ENCODE results near the gene TJP1.
"Not testable (repeated sequence)": the region's sequence is repeated elsewhere in the genome, so short reads cannot be mapped to it uniquely, and the experiment has no call there.

Gene TJP1

DNA sequence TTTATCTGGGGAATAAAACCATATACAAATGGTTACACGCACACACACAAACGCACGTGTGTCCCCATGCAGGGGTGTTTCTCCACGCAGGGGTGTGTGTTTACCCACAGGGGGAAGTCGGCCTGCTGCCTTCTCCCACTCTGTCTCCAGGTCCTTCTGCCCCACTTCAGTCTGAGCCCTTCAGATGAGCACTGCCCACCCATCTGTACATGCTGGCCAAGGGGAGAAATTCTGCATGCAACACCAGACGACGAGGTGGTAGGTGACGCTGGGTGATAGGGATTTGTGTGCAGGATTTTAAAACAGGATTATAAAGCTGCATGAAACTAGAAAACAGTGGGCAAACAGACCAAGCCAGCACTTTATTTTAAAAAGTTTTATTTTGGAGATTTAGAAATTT, 122.5 kb downstream of the TJP1 start:
- DNase-seq (ENCODE audit: low spot score), result no peak

DNA sequence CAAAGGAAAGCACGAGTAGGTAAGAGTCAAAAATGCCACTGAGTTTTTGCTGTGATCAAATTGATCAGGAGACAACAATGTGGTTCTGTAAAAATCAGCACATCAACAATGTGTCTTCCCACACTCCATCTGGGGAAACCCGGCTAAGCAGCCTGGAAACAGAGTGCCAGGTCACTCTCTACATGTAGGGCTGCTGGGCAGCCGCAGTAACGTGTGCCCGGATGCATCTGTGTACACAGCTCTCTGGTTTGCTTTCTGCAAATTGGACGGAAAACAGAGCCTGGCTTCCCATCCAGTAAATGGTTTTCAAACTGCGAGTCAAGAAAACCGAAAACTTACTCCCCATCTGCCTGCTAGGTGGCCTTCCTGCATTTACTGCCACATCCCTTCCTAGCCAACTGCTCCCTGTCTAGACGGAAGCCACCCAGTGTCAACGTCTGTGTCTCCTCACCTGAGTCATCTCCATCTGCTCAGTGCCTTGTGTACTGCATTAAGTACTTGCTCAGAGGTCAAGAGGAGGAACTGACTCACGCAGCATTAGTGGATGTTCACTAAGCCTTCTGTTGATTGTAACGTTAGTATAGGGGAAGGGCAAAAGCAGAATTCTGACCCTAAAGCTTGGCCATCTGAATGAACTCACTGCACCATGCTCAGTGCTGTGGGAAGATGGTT, 124.1 kb downstream of the TJP1 start:
- no peak for DNase-seq (ENCODE audit: low spot score)

DNA sequence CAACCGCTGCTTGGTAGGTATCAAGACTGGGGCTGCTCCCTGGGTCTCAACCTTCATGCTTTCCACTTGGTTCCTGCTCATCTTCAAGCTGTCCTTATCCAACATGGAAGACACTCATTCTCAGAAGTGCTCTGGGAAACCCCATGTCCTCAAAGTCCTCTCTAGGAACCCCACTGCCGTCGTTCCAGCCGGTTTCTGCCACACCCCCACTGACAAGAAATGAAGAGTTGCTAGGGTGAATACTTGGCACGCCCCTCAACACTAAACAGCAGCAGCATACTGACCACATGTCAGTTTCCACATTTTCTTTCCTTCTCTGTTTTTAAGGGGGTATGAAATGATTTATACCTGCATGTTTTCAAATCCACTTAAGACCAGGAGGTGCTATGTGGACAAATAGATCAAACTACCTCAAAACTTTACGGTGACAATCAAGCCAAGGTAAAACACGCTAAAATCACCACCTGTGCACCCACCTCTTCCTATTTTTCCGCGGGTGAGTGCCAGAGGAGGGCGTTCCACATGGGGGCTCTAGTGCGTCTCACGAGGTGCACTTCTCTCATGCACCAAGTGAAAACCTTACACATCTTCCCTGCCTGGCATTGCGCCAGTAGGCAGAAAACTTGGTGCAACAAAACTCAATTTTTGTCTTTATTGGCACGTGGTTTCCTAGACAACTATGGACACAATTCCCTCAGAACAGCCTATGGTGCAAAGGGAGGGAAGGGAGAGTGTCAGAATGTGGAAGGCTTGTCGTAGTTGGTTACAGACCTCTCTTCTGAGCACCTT, 125.1 kb downstream of the TJP1 start:
- DNase-seq (ENCODE audit: low spot score), result no peak

DNA sequence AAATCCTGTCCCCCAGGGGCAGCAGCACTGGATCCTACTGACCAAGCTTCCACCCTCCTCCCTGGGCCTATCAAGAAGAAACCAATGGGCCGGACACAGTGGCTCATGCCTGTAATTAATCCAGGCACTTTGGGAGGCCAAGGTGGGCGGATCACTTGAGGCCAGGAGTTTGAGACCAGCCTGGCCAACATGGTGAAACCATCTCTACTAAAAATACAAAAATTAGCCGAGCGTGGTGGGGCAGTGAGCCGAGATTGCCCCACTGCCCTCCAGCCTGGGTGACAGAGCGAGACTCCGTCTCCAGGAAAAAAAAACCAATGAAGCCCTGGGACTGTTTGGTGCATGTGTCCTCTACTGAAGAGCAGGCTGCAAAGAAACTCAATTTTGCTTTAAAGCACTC, 125.8 kb downstream of the TJP1 start:
- DNase-seq (ENCODE audit: low spot score), result not testable (repeated sequence)

DNA sequence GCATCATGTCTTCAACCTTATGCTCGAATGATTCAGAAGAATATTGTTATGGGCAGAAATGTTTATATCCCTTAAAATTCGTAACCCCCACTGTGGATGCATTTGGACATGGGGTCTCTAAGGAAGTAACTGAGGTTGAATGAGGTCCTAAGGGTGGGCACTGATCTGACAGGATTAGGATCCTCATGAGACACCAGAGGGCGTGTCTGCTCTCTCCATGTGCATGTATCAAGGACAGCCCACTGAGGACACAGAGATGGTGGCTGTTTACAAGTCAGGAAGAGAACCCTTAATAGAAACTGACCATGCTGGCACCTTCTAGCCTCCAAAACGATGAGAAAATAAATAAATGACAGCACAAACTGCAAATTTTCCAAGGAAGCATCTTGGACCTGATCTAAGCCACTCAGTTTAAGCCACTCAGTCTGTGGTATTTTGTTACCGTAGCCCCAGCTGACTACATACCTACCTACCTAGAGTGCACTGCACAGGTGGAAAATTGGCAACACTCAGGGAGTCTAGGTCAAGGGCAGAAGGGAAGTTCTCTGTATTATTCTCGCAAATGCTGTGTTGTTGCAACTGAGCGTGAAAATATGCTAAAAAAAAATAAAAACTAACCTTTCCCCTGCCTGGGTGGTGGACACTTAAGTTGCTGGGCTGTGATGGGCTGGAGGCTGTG, 126.6 kb downstream of the TJP1 start:
- no peak for DNase-seq (ENCODE audit: low spot score)

DNA sequence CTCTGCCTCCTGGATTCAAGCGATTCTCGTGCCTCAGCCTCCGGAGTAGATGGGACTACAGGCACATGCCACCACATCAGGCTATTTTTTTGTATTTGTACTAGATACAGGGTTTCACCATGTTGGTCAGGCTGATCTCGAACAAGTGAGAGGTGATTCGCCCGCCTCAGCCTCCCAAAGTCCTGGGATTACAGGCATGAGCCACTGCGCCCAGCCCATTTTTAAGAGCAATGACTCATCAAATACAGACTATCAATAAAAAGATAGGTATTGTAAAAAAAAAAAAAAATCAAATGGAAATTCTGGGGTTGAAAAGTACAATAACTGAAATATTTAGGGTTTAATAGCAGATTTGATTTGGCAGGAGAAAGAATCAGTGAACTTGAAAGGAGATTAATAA, 129.0 kb downstream of the TJP1 start:
- no peak for DNase-seq (ENCODE audit: low spot score)

DNA sequence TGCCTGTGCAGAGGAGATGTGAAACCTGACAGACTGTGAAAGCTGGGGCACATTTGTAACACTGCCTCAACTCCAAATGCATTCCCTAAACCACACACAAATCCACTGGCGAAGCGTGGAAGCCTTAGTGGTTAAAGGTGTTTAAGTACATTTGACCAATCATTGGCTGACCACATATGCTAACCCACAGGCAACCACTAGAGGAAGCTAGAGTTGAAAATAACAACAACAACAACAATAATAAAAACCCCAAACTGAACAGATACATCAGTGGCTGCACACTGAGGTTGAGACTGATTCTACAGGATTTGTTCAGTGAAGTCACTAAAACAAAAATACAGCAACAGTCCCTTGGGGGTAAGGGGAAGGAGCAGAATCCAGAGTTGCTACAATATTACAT, 129.7 kb downstream of the TJP1 start:
- no peak for DNase-seq (ENCODE audit: low spot score)

DNA sequence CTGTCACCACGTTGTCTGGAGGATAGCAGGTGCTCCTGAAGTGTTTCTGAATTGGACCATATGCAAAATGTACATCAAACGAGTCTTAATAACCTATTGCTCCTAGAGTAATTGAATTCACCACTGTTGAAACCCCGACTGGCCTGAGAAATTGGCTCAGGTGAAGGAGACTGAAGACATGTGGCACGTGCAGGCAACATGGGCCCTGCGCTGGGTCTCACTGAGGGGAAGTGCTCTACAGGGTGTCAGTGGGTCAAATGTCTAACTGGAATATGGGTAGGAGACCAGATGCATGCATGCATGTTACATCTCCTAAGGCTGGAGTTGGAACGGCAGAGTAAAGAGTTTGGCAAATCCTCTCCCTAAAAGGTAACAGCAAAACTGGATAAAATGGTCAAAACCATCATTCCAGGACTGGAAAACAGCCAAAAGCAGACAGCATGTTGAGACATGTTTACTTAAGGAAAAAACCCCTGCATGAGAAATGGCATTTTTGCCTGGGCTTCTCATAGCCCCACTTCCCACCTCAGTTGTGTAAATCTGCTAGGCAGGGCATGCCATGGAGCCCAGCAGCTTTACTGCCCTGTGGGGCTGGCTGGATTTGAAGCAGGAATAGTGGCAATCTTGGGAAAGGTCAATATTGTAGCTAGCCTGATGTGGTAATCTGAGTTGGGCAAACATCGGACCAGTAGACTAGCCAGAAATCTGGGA, 131.3 kb downstream of the TJP1 start:
- DNase-seq (ENCODE audit: low spot score), result no peak

DNA sequence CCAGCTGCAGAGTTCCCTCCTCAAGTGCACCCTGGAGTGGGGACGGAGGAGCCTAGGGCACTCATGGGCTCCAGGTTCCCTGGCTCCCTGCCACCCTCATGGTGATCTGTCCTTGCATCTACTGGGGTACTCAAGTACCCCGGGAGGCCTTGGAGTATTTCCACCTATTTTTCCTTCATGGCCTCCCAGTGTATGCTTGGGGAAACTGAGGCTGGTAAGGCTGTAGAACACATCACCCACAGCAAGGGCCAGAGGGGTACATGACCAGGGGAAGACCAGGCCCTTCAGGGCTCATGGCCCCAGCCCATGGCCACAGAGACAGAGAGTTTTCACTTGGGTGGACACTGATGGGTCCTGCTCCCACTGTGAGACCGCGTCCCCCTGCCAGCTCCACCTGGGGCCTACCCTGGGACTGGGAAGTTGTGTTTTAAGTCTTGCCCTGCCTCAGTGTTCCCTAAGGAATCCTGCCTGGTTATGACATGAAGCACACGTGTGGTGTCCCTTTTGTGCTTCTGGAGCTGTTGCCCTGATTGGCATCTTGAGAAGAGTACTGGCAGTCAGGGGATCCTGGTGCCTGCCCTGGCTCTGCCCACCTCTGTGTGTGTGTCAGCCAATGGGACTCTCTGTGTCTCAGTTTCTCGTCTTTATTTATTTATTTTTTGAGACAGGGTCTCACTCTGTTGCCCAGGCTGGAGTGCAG, 132.8 kb downstream of the TJP1 start:
- DNase-seq (ENCODE audit: low spot score), result no peak

DNA sequence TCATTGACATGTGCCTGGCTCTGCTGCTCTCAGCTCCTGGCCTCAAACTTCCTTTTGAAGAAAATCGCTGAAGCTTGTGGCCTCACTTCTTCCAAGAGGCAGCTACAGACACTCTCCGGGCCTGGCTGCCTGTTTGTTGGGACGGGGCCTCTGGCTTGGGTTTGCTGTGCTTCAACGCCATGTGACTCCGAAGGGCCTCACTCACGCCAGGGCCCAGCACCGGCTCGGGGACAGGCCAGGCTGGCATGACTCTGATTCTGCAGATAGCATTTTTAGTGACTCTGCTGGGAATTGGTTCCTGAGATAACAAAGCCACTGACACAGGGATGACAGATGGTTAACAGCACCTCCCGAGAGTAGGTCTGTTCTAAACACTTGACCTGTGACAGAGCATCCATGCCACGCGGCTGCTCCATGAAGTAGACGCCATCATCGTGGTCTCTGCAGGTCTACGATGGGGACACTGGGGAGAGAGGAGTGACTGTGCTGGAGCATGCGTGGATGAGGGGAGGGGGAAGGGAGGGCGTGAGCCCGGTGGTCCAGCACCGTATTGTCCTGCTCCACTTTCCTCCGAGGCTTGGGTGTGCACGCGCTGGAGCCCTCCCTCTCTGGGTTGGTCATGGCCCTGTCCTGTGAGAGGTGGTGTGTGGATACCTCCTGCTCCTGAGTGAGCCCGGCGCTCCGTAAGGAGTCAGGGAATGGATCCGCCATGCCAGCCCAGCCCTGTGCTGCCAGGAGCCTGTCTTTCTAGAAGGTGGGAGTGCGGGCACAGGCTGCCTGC, 133.6 kb downstream of the TJP1 start:
- DNase-seq (ENCODE audit: low spot score), result no peak

DNA sequence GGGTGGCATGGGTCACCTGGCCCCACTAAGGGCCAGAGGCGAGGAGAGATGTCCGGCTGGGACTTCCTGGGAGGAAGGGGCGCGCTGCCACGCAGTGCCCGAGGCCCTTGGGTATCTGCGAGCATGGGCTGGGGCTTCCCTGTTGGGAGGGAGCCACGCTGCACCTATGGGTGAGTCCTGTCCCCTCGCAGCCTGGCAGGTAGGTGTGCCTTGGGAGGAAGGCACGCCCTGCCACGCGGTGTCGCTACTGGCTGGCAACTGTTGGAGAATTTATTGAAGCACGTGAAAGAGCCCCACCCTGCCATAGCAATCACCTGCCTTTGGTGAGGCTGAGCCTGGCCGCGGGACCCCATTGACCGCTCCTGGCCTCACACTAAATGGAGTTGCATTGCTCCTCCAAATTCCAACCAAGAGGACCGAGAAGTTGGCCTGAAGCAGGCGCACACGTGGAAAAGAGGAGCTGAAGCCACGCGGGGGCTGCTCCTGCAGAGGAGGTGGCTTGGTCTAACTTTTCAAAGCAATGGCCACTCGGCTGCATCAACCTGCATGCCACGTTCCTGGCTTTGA, 134.2 kb downstream of the TJP1 start:
- DNase-seq (ENCODE audit: low spot score), result no peak

DNA sequence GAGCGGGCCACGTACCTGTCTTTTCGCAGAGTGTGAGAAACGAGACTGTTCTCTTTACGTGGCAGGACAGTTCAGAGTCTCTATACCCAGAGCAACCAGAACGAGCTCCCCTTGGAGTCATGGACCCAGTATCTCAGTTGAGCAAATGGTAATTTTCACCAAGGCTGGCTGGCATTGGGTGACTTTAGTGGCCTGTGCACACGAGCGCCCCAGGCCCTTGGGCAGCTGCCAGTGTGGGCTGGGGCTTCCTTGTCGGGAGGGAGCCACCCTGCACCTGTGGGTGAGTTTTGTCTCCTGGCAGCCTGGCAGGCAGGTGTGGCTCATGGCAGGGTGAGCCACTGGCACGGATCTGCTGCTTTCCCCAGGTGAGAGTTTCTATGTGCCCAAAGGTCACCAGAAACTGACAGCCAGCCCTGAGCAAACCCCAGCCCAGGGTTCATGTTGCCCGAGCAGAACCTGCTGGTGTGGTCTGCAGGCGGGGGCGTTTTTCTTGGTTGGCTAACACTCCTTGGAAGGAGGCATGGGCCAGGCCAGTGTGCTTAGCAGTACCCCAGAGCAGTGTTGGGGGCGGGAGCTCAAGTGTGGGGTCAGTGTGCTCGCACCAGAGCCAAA, 135.0 kb downstream of the TJP1 start:
- no peak for DNase-seq (ENCODE audit: low spot score)

DNA sequence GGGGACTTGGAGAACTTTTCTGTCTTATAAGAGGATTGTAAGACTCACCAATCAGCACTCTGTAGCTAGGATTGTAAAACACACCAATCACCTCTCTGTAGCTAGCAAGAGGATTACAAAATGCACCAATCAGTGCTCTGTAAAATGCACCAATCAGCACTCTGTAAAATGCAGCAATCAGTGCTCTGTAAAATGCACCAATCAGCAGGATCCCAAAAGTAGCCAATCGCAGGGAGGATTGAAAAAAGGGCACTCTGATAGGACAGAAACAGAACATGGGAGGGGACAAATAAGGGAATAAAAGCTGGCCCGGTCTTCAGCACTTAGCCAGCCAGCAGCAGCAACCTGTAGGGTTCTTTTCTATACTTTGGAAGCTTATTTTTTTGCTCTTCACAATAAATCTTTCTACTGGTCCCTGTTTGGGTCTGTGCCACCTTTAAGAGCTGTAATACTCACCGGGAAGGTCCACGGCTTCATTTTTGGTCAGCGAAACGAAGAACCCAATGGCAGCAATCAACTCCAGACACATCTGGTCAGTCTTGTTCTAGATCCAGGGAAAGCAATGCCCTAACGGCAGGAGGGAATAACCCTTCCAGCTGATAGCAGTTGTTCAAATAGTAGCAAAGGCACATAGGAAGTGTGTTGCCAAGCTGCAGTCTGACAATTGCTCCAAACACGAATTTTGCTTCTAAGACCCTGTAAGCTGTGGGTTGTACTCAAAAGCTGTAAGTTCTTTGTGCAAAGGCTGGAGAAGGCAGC, 135.6 kb downstream of the TJP1 start:
- no peak for DNase-seq (ENCODE audit: low spot score)

DNA sequence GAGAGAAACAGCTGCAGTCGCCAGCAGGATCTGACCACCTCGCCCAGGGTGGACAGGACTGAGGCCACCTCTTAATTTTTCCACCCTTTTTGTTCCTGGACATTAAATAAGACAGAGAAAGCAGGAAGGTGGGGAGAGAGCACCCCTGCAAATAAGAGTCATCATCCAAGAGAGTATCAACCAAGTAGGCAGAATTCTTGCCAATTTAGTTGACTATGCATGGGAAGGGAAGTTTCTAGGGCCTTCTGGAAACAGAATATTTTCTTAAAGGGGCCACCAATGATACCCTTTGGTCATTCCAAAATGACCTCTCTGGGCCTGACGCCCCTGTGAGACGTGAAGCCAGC, 136.2 kb downstream of the TJP1 start:
- no peak for DNase-seq (ENCODE audit: low spot score)

DNA sequence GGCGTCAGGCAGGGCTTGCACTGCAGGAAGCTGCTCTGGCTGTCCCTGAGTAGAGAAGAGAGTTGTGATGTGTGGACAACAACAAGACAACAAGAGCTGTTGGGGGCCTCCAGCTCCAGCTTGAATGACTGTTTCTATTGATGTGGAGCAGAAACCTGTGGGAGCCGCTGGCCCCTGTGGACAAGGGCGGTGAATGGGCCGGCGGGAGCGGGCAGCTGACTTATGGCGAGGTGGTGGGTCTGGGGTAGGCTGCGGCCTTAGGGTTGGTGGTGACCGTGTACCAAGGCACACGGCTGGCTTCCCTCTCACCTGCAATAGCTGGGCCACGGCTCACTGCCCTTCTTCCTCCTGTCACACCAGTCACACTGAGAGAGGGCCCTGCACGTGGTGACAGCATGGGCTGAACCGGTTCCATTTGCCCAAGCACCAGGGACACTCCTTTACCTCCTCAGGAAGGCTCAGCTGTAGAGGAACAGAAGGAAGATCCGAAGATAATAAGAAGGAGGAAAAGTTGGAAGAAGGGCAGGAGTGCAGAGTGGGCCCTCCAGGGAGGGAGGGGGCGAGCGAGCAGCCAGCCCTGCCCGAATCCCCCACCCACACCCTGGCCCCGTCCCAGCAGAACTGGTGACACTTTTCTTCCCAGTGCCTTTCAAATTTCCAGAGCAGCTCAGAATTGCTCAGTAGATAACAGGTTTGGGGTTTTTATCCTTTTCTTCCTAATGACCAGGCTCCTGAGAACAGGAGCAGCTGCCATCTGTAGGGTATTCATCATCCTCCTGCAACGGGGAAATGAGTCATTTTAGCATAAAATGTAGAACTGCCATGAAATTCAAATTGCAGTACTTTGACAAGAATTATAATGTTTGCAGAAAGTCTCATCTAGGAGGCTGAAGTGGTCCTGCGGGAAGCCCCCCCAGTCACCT, 136.9 kb downstream of the TJP1 start:
- DNase-seq (ENCODE audit: low spot score), result no peak

DNA sequence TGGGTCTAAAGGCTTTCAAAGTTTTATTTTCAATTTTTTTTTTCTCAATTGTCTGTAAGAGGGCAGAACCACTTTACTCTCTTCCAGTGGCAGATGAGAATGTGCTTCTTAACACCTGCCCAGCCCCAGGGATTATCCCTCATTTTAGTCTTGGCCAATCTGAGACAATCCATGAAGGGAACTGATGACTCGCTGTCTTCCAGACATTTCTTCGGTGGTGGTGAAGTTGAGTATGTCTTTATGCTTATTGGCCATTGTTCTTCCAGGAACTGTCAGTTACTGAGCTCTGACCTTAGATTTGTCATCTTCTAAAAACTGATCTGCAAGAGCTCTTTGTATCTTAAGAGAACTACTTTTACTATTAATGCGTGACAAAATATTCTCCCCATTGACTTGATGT, 139.5 kb downstream of the TJP1 start:
- DNase-seq (ENCODE audit: low spot score), result no peak

DNA sequence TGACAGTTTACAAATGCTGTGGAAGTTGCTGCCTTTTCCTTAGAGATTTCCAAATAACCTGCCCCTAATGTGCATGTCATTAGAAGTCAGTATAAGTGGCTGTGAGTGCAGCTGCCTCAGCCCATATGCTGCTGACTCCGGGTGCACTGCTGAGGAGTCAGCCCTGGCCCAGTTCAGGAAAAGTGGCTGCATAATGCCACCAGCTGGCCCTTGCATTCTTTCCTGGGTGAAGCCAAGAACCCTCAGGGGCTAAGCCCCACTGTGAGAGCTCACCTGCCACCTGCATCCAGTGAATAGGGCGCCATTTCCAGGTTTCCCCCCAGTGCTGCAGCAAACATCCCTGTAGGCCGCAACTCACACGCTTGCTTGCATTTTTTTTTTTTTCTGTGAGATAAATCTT, 139.9 kb downstream of the TJP1 start:
- no peak for DNase-seq (ENCODE audit: low spot score)

DNA sequence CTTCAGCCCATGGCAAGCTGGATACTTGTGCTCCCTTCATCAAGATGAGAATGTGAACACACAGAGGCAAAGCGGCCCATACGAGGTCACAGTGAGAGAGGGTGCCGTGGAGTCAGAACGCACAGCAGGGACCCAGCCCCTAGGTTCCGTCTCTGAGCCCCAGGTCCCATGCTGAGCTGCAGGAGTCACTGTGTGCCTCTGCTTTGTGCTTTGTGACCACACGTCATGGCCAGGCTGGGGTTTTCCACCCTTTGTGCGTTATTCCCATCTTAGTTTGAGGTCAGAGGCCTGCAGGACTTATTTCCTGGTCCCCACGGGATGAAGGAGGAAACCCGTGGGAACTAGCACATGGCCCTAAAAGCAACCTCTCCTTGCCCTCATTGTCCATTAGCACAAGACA, 140.3 kb downstream of the TJP1 start:
- no peak for DNase-seq (ENCODE audit: low spot score)

Measured in HuH-7.5 (cell line).